Suprapubic skin (tissue), 4 donors: Measurements from ENCODE around the gene PHYKPL. TPM values are rescaled to one million over a fixed set of nuclear protein-coding genes. Genes with fewer than 3 reads are reported as not detected.
"Not testable (repeated sequence)": the region's sequence is repeated elsewhere in the genome, so short reads cannot be mapped to it uniquely, and the experiment has no call there.

ENCODE experiments used
- DNase-seq, 2 donors: peaks; one replicate each; pipeline ENCODE4 v3.0.0-alpha.2; 2019; ENCODE audit warnings: low spot score in 2 of 2
- H3K27ac ChIP-seq: fragments of 200-600 bp; sonication (generic); one replicate; pipeline ENCODE4 v1.5.1; 2019
- H3K27me3 ChIP-seq: fragments of 200-600 bp; sonication (generic); one replicate; pipeline ENCODE4 v1.5.1; 2019
- H3K36me3 ChIP-seq: fragments of 200-600 bp; sonication (generic); one replicate; pipeline ENCODE4 v1.5.1; 2019
- H3K4me1 ChIP-seq: fragments of 200-600 bp; sonication (generic); one replicate; pipeline ENCODE4 v1.5.1; 2019
- H3K4me3 ChIP-seq: fragments of 200-600 bp; sonication (generic); one replicate; pipeline ENCODE4 v1.5.1; 2019; ENCODE audit warnings: mild to moderate bottlenecking
- H3K9me3 ChIP-seq: fragments of 200-600 bp; sonication (generic); one replicate; pipeline ENCODE4 v1.5.1; 2019
- CTCF ChIP-seq, 2 donors: fragments of 200-600 bp in 1 of 2; fragments of 450-650 bp in 1 of 2; sonication (generic) in 1 of 2; IDR thresholded peaks; one replicate each; pipeline ENCODE4 v1.5.1; 2016 to 2019; ENCODE audit warnings: antibody characterized with exemption in 2 of 2, mild to moderate bottlenecking in 1 of 2, moderate library complexity in 1 of 2
- EP300 ChIP-seq: sonication (generic); formaldehyde crosslinking; IDR thresholded peaks from one replicate; pipeline ENCODE4 v1.6.1; 2017; ENCODE audit warnings: antibody characterized with exemption
- POLR2A ChIP-seq, 2 donors: fragments of 450-650 bp; IDR thresholded peaks; one replicate each; pipeline ENCODE4 v1.6.1; 2017; ENCODE audit warnings: antibody characterized with exemption in 2 of 2, mild to moderate bottlenecking in 2 of 2, moderate library complexity in 2 of 2
- POLR2AphosphoS5 ChIP-seq, 3 donors: sonication (generic); formaldehyde crosslinking; IDR thresholded peaks; one replicate each; pipeline ENCODE4 v1.6.1; 2017; ENCODE audit warnings: antibody characterized with exemption in 3 of 3
- WGBS: methylation state at CpG from one replicate; pipeline ENCODE4 v1.1.5; 2018; 5-methylcytosine and 5-hydroxymethylcytosine counted together
- total RNA-seq, 4 donors: library from RNA; depleted of rRNA; stranded (reverse); fragments of >200 nt; gene quantifications; one replicate each; pipeline ENCODE4 v1.1.0, GENCODE V29; 2016

PHYKPL gene
- total RNA-seq, 4 donors from 2014 or later: 27.1 to 50.5 (median 35.7) TPM

GRCh38 chr5:178241231-178241663 lies 8.6 kb upstream of the PHYKPL start:
- Histone ChIP-seq H3K9me3 (no peaks in the 10 kb centered on the region), H3K4me3 (no peak overlapping the region), H3K27me3 (no peaks in the 10 kb centered on the region), H3K4me1 (peaks cover 43% of the 10 kb centered on the region), H3K36me3 (no peaks in the 10 kb centered on the region), H3K27ac (peak overlapping the region; percentile 70)
- 79% methylated on average over 5 of the region's 8 CpGs for WGBS
- DNase-seq: no peak
- TF ChIP-seq POLR2A (IDR thresholded peaks at IDR 0.05) (no peak), CTCF (IDR thresholded peaks at IDR 0.05) (no peak), EP300 (no peak), POLR2AphosphoS5 (IDR thresholded peaks at IDR 0.05) (no peak)

- WGBS: 75% methylated on average over 9 of the region's 9 CpGs
Observed at GRCh38 chr5:178240766-178241165, 8.2 kb upstream of the PHYKPL start.

GRCh38 chr5:178240341-178240741 lies 7.7 kb upstream of the PHYKPL start:
- 83% methylated on average over 12 of the region's 19 CpGs for WGBS
- DNase-seq: no peak
- H3K36me3 ChIP-seq: no peaks in the 10 kb centered on the region
- H3K27ac ChIP-seq: peak overlapping the region; percentile 70
- no peaks in the 10 kb centered on the region for H3K9me3 ChIP-seq
- H3K27me3 ChIP-seq: no peaks in the 10 kb centered on the region
- H3K4me1 ChIP-seq: peaks cover 45% of the 10 kb centered on the region
- H3K4me3 ChIP-seq: no peak overlapping the region
- TF ChIP-seq CTCF (IDR thresholded peaks at IDR 0.05) (no peak), POLR2A (IDR thresholded peaks at IDR 0.05) (no peak), EP300 (no peak), POLR2AphosphoS5 (IDR thresholded peaks at IDR 0.05) (no peak)

More at GRCh38 chr5:178240766-178241165, 8.2 kb upstream of the PHYKPL start:
- Histone ChIP-seq H3K27me3 (no peaks in the 10 kb centered on the region), H3K9me3 (no peaks in the 10 kb centered on the region), H3K4me3 (no peak overlapping the region), H3K36me3 (no peaks in the 10 kb centered on the region), H3K4me1 (peaks cover 45% of the 10 kb centered on the region), H3K27ac (peak overlapping the region; percentile 70)
- DNase-seq: no peak
- TF ChIP-seq EP300: no peak
- TF ChIP-seq POLR2AphosphoS5 (IDR thresholded peaks at IDR 0.05): no peak
- no peak for TF ChIP-seq POLR2A (IDR thresholded peaks at IDR 0.05)
- TF ChIP-seq CTCF (IDR thresholded peaks at IDR 0.05): no peak

GRCh38 chr5:178239626-178240301 lies 7.2 kb upstream of the PHYKPL start:
- not testable (repeated sequence) for H3K9me3 ChIP-seq, H3K27me3 ChIP-seq, H3K36me3 ChIP-seq, DNase-seq, H3K4me3 ChIP-seq
- WGBS: 43% methylated on average over 2 of the region's 16 CpGs
- Histone ChIP-seq H3K27ac (peak overlapping the region; percentile 70), H3K4me1 (peaks cover 50% of the 10 kb centered on the region)

- no peaks in the 10 kb centered on the region for H3K9me3 ChIP-seq
- H3K4me3 ChIP-seq: no peak overlapping the region
- WGBS: 50% methylated on average over 14 of the region's 17 CpGs
- H3K4me1 ChIP-seq: peaks cover 54% of the 10 kb centered on the region
- TF ChIP-seq EP300 (no peak), POLR2A (IDR thresholded peaks at IDR 0.05) (no peak), CTCF (IDR thresholded peaks at IDR 0.05) (no peak), POLR2AphosphoS5 (IDR thresholded peaks at IDR 0.05) (no peak)
- no peaks in the 10 kb centered on the region for H3K36me3 ChIP-seq
- no peak for DNase-seq
- H3K27me3 ChIP-seq: no peaks in the 10 kb centered on the region
- peak overlapping the region; percentile 66 for H3K27ac ChIP-seq
Observed at GRCh38 chr5:178238711-178239592, 6.3 kb upstream of the PHYKPL start.
